Measurements from ENCODE around the gene CD4.
"Not testable (repeated sequence)": the region's sequence is repeated elsewhere in the genome, so short reads cannot be mapped to it uniquely, and the experiment has no call there.

Gene CD4

DNA sequence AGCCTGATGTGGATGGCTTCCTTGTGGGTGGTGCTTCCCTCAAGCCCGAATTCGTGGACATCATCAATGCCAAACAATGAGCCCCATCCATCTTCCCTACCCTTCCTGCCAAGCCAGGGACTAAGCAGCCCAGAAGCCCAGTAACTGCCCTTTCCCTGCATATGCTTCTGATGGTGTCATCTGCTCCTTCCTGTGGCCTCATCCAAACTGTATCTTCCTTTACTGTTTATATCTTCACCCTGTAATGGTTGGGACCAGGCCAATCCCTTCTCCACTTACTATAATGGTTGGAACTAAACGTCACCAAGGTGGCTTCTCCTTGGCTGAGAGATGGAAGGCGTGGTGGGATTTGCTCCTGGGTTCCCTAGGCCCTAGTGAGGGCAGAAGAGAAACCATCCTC, 81.0 kb downstream of the CD4 start:
- H3K4me1 ChIP-seq (ENCODE audit: control insufficient read depth, insufficient read depth, low read length, poor library complexity, severe bottlenecking), result peaks cover 21% of the 10 kb centered on the region
- 100% methylated on average over 2 of the region's 4 CpGs; no CpG with 5 or more reads in 1 of the 2 experiments for WGBS, 2 experiments (ENCODE audit: insufficient coverage in 2 of 2)

More for the DNA sequence above, 81.0 kb downstream of the CD4 start:
- not testable (repeated sequence) for H3K27ac ChIP-seq (ENCODE audit: low read depth, low read length, severe bottlenecking); H3K4me3 ChIP-seq (ENCODE audit: extremely low read depth, insufficient read depth, low read length, poor library complexity, severe bottlenecking); H3K9me3 ChIP-seq (ENCODE audit: control insufficient read depth, low read length)
- peaks cover 33% of the 10 kb centered on the region for H3K36me3 ChIP-seq (ENCODE audit: control insufficient read depth, insufficient read depth, low read length)

Measured in mesodermal cell (in vitro differentiated cells).